ENCODE results near the gene RGS3. TPM values are rescaled to one million over a fixed set of nuclear protein-coding genes. Genes with fewer than 3 reads are reported as not detected.

The RGS3 gene
- total RNA-seq, 4 donors from 2014 or later: 10.5 to 18.2 (median 12.8) TPM

GRCh38 chr9:113562653-113563381, 99.3 kb downstream of the RGS3 start:
- intact Hi-C loops (cut with DNase I; ENCODE audit: low total_unique reads): no loop called here

GRCh38 chr9:113563826-113564497, 100.4 kb downstream of the RGS3 start:
- intact Hi-C loops (cut with DNase I; ENCODE audit: low total_unique reads): no loop called here
- 82 to 87% methylated on average over 5 of the region's 5 CpGs for WGBS, 2 donors
- H3K4me3 ChIP-seq (ENCODE audit: low read depth, poor library complexity, severe bottlenecking): no peak overlapping the region
- TF ChIP-seq CTCF (IDR thresholded peaks at IDR 0.05) (no peak), POLR2A (IDR thresholded peaks at IDR 0.05) (no peak)
- peak in 1 of 2 donors; percentile 82 for DNase-seq (ENCODE audit: low spot score in 2 of 2)

More at GRCh38 chr9:113562653-113563381, 99.3 kb downstream of the RGS3 start:
- 65 to 85% methylated on average over 2 of the region's 2 CpGs for WGBS, 2 donors
- no peak overlapping the region for H3K4me3 ChIP-seq (ENCODE audit: low read depth, poor library complexity, severe bottlenecking)
- TF ChIP-seq CTCF (IDR thresholded peaks at IDR 0.05): no peak
- peak in 1 of 2 donors; percentile 39 for DNase-seq (ENCODE audit: low spot score in 2 of 2)

- peak overlapping the region; percentile 26 for H3K4me3 ChIP-seq (ENCODE audit: low read depth, poor library complexity, severe bottlenecking)
- WGBS, 2 donors: 11 to 27% methylated on average over 10 to 20 of the region's 20 CpGs
- peak in 1 of 2 donors; percentile 91 for DNase-seq (ENCODE audit: low spot score in 2 of 2)
- TF ChIP-seq CTCF (IDR thresholded peaks at IDR 0.05) (no peak), POLR2A (IDR thresholded peaks at IDR 0.05) (no peak)
- intact Hi-C loops (cut with DNase I; ENCODE audit: low total_unique reads): no loop called here
Measured at GRCh38 chr9:113564498-113565237, 101.1 kb downstream of the RGS3 start.

GRCh38 chr9:113566016-113566711, 102.6 kb downstream of the RGS3 start:
- intact Hi-C loops (cut with DNase I; ENCODE audit: low total_unique reads): no loop called here
- 37 to 38% methylated on average over 8 of the region's 8 CpGs for WGBS, 2 donors
- no peak overlapping the region for H3K4me3 ChIP-seq (ENCODE audit: low read depth, poor library complexity, severe bottlenecking)
- DNase-seq (ENCODE audit: low spot score in 2 of 2): peak in 1 of 2 donors; percentile 84
- TF ChIP-seq POLR2A (IDR thresholded peaks at IDR 0.05): no peak
- no peak for TF ChIP-seq CTCF (IDR thresholded peaks at IDR 0.05)

- no peak overlapping the region for H3K4me3 ChIP-seq (ENCODE audit: low read depth, poor library complexity, severe bottlenecking)
- WGBS, 2 donors: 46 to 51% methylated on average over 2 of the region's 3 CpGs
- TF ChIP-seq POLR2A (IDR thresholded peaks at IDR 0.05) (no peak), CTCF (IDR thresholded peaks at IDR 0.05) (no peak)
- DNase-seq (ENCODE audit: low spot score in 2 of 2): peak in 1 of 2 donors; percentile 85
- intact Hi-C loops (cut with DNase I; ENCODE audit: low total_unique reads): no loop called here
Measured at GRCh38 chr9:113566712-113567071, 103.2 kb downstream of the RGS3 start.
